C4-2B (cell line): ENCODE results near the gene RBPJL.

Source experiments
- CTCF ChIP-seq: fragments of 450-650 bp; conservative IDR thresholded peaks from 2 replicates; pipeline ENCODE4 v1.5.1; 2017; ENCODE audit warnings: mild to moderate bottlenecking
- ZFX ChIP-seq: fragments of 450-650 bp; IDR thresholded peaks from 2 replicates; pipeline ENCODE4 v1.6.1; 2017

- no peak for TF ChIP-seq CTCF
- no peak for TF ChIP-seq ZFX
Measured at GRCh38 chr20:45346851-45347250, 40.2 kb downstream of the RBPJL start.
